GM19035 (cell line): Measurements from ENCODE around the gene IL1RAPL2.
"Not testable (repeated sequence)": the region's sequence is repeated elsewhere in the genome, so short reads cannot be mapped to it uniquely, and the experiment has no call there.

Experiments
- ATAC-seq: cut with Tn5 transposase; IDR thresholded peaks from one replicate; pipeline ENCODE4 v1.9.1; 2021; ENCODE audit not compliant: unreplicated experiment

IL1RAPL2 gene

GRCh38 chrX:104842646-104843045 is 276.6 kb downstream of the IL1RAPL2 start:
- no peak for ATAC-seq

- no peak for ATAC-seq
These were observed 286.2 kb downstream of the IL1RAPL2 start for GRCh38 chrX:104852241-104852640.

- ATAC-seq, result no peak
These were observed 288.2 kb downstream of the IL1RAPL2 start for GRCh38 chrX:104854188-104854587.

GRCh38 chrX:104854790-104855340 is 288.9 kb downstream of the IL1RAPL2 start:
- no peak for ATAC-seq

GRCh38 chrX:104863466-104863865 is 297.5 kb downstream of the IL1RAPL2 start:
- ATAC-seq, result no peak

- no peak for ATAC-seq
These were observed 298.3 kb downstream of the IL1RAPL2 start for GRCh38 chrX:104864296-104864695.

- ATAC-seq, result no peak
These were observed 311.5 kb downstream of the IL1RAPL2 start for GRCh38 chrX:104877504-104877903.

GRCh38 chrX:104902070-104902469 is 336.1 kb downstream of the IL1RAPL2 start:
- no peak for ATAC-seq

- not testable (repeated sequence) for ATAC-seq
These were observed 343.7 kb downstream of the IL1RAPL2 start for GRCh38 chrX:104909694-104910093.

- ATAC-seq, result no peak
These were observed 347.3 kb downstream of the IL1RAPL2 start for GRCh38 chrX:104913348-104913747.

GRCh38 chrX:104914686-104915085 is 348.7 kb downstream of the IL1RAPL2 start:
- ATAC-seq, result not testable (repeated sequence)

GRCh38 chrX:104918122-104918521 is 352.1 kb downstream of the IL1RAPL2 start:
- no peak for ATAC-seq

- ATAC-seq, result peak; percentile 34
These were observed 355.7 kb downstream of the IL1RAPL2 start for GRCh38 chrX:104921584-104922205.

- ATAC-seq, result peak; percentile 98
These were observed 356.2 kb downstream of the IL1RAPL2 start for GRCh38 chrX:104922206-104922621.

GRCh38 chrX:104929324-104929723 is 363.3 kb downstream of the IL1RAPL2 start:
- no peak for ATAC-seq

GRCh38 chrX:104935581-104935980 is 369.6 kb downstream of the IL1RAPL2 start:
- no peak for ATAC-seq

GRCh38 chrX:104953251-104953650 is 387.3 kb downstream of the IL1RAPL2 start:
- ATAC-seq, result no peak

GRCh38 chrX:104961926-104962325 is 395.9 kb downstream of the IL1RAPL2 start:
- no peak for ATAC-seq

- no peak for ATAC-seq
These were observed 402.2 kb downstream of the IL1RAPL2 start for GRCh38 chrX:104968241-104968640.

GRCh38 chrX:104972737-104973136 is 406.7 kb downstream of the IL1RAPL2 start:
- no peak for ATAC-seq

- ATAC-seq, result no peak
These were observed 421.1 kb downstream of the IL1RAPL2 start for GRCh38 chrX:104987063-104987462.

GRCh38 chrX:104988038-104988437 is 422.0 kb downstream of the IL1RAPL2 start:
- no peak for ATAC-seq

- no peak for ATAC-seq
These were observed 429.5 kb downstream of the IL1RAPL2 start for GRCh38 chrX:104995546-104995945.
